HepG2 (cell line): ENCODE data around the gene PTCD1. TPM values are rescaled to one million over a fixed set of nuclear protein-coding genes. Genes with fewer than 3 reads are reported as not detected.
A peak's percentile ranks its signal among the peaks of the same experiment; 100 is the strongest.

Source experiments
- BRCA1 ChIP-seq: sonication (generic); formaldehyde crosslinking; IDR thresholded peaks from 2 replicates; pipeline ENCODE4 v1.4.0; 2020; ENCODE audit warnings: missing genetic modification reagents
- DBP ChIP-seq: sonication (generic); formaldehyde crosslinking; IDR thresholded peaks from 2 replicates; pipeline ENCODE4 v1.4.0; 2020; ENCODE audit warnings: missing genetic modification reagents; ENCODE audit errors: not compliant biosample characterization
- FOXA3 ChIP-seq: IDR thresholded peaks from 2 replicates; pipeline ENCODE4 v1.6.1; 2016; ENCODE audit warnings: missing genetic modification reagents, missing compliant biosample characterization
- FOXP4 ChIP-seq: sonication (generic); formaldehyde crosslinking; IDR thresholded peaks from 2 replicates; pipeline ENCODE4 v1.4.0; 2020; ENCODE audit warnings: missing genetic modification reagents
- ISX ChIP-seq: sonication (generic); formaldehyde crosslinking; conservative IDR thresholded peaks from 2 replicates; pipeline ENCODE4 v1.5.0; 2020; ENCODE audit warnings: missing genetic modification reagents
- MEIS2 ChIP-seq: sonication (generic); formaldehyde crosslinking; IDR thresholded peaks from 2 replicates; pipeline ENCODE4 v1.9.0; 2021; ENCODE audit warnings: mild to moderate bottlenecking, missing genetic modification reagents
- MXD1 ChIP-seq: sonication (generic); formaldehyde crosslinking; IDR thresholded peaks from 2 replicates; pipeline ENCODE4 v1.4.0; 2020; ENCODE audit warnings: mild to moderate bottlenecking, missing genetic modification reagents
- NFKB2 ChIP-seq: sonication (generic); formaldehyde crosslinking; IDR thresholded peaks from 2 replicates; pipeline ENCODE4 v1.4.0; 2020; ENCODE audit warnings: missing genetic modification reagents, borderline replicate concordance
- PBX2 ChIP-seq: IDR thresholded peaks from 2 replicates; pipeline ENCODE4 v1.6.1; 2016; ENCODE audit warnings: control low read depth
- POLR2AphosphoS2 ChIP-seq: IDR thresholded peaks from 2 replicates; pipeline ENCODE4 v1.6.1; 2011; ENCODE audit warnings: low read depth, low read length, improper control_type of control experiment
- RFX5 ChIP-seq: IDR thresholded peaks from 2 replicates; pipeline ENCODE4 v1.6.1; 2011; ENCODE audit warnings: low read depth, low read length, improper control_type of control experiment
- SKIL ChIP-seq: sonication (generic); formaldehyde crosslinking; IDR thresholded peaks from 2 replicates; pipeline ENCODE4 v1.8.0; 2022; ENCODE audit warnings: missing genetic modification reagents, mild to moderate bottlenecking, moderate library complexity, borderline replicate concordance
- SMAD1 ChIP-seq: sonication (generic); formaldehyde crosslinking; IDR thresholded peaks from 2 replicates; pipeline ENCODE4 v1.4.0; 2020; ENCODE audit warnings: missing genetic modification reagents, low read depth, mild to moderate bottlenecking, borderline replicate concordance
- TSC22D2 ChIP-seq: sonication (generic); formaldehyde crosslinking; IDR thresholded peaks from 2 replicates; pipeline ENCODE4 v1.5.1; 2020; ENCODE audit warnings: missing genetic modification reagents, mild to moderate bottlenecking, borderline replicate concordance
- ZBTB10 ChIP-seq: sonication (generic); formaldehyde crosslinking; IDR thresholded peaks from 2 replicates; pipeline ENCODE4 v1.4.0; 2020; ENCODE audit warnings: missing genetic modification reagents, borderline replicate concordance
- ZNF101 ChIP-seq: sonication (generic); formaldehyde crosslinking; IDR thresholded peaks from 2 replicates; pipeline ENCODE4 v1.4.0; 2020; ENCODE audit warnings: mild to moderate bottlenecking, low read depth, missing genetic modification reagents, borderline replicate concordance
- ZNF121 ChIP-seq: sonication (generic); formaldehyde crosslinking; IDR thresholded peaks from 2 replicates; pipeline ENCODE4 v1.5.0; 2020; ENCODE audit warnings: mild to moderate bottlenecking, missing genetic modification reagents
- ZNF331 ChIP-seq: sonication (generic); formaldehyde crosslinking; IDR thresholded peaks from 2 replicates; pipeline ENCODE4 v1.4.0; 2020; ENCODE audit warnings: missing genetic modification reagents
- ZNF720 ChIP-seq: sonication (generic); formaldehyde crosslinking; IDR thresholded peaks from 2 replicates; pipeline ENCODE4 v1.4.0; 2020; ENCODE audit warnings: missing genetic modification reagents
- polyA plus RNA-seq, 8 experiments: library from polyadenylated mRNA; depleted of rRNA in 3 of 8; stranded (reverse) in 7 of 8; unstranded in 1 of 8; fragments of >200 nt; fragmentation: Illumina TruSeq in 4 of 8; extraction: Trizol in 4 of 8; gene quantifications; 2 replicates each; pipeline versions ENCODE4 v1.2.1 to v1.2.3, GENCODE V29; 2011 to 2016; ENCODE audit warnings: low read depth in 4 of 8, missing spikeins in 1 of 8, mixed read lengths in 1 of 8; ENCODE audit not compliant: insufficient read depth in 1 of 8
- total RNA-seq, 5 experiments: library from RNA; depleted of rRNA; stranded (reverse); fragments of >200 nt; fragmentation: Illumina TruSeq; extraction: Trizol; gene quantifications; 2 replicates each; pipeline ENCODE4 v1.2.3, GENCODE V29; 2016; ENCODE audit warnings: low read depth in 1 of 5

The PTCD1 gene
- total and polyA plus RNA-seq, 2 of the 13 experiments (the other 11 are each of a cell fraction or from before 2014, with no cell fraction given), result 3.0 to 8.4 TPM

GRCh38 chr7:99438573-99439480, at the start of gene PTCD1, which contains the start of gene CPSF4 (continued):
- peak; percentile 73; the same call in 1 of the 2 replicates for TF ChIP-seq NFKB2 (CRISPR knock-in tag)
- no peak for TF ChIP-seq DBP (CRISPR knock-in tag)
- TF ChIP-seq FOXP4 (CRISPR knock-in tag), result peak; percentile 8; the same call in 1 of the 2 replicates
- no peak for TF ChIP-seq ZNF101
- no peak; the same call in 1 of the 2 replicates for TF ChIP-seq MEIS2 (CRISPR knock-in tag)
- no peak for TF ChIP-seq ISX
- TF ChIP-seq ZNF331, result peak; percentile 80
- peak; percentile 97 for TF ChIP-seq POLR2AphosphoS2
- TF ChIP-seq PBX2 (CRISPR knock-in tag), result no peak
- no peak for TF ChIP-seq ZNF720 (CRISPR knock-in tag)
- peak; percentile 62; the same call in 1 of the 2 replicates for TF ChIP-seq SKIL (CRISPR knock-in tag)
- peak; percentile 73 for TF ChIP-seq FOXA3 (CRISPR knock-in tag)
- TF ChIP-seq TSC22D2 (CRISPR knock-in tag), result peak; percentile 90; the same call in 1 of the 2 replicates
- TF ChIP-seq RFX5, result no peak
- 0 out of 2 replicates have a peak, but pooled peaks have one; percentile 36 for TF ChIP-seq ZBTB10 (CRISPR knock-in tag)
- TF ChIP-seq BRCA1, result no peak
- 0 out of 2 replicates have a peak, but pooled peaks have one; percentile 15 for TF ChIP-seq ZNF121
- TF ChIP-seq MXD1, result peak; percentile 87
- peak; percentile 64; the same call in 1 of the 2 replicates for TF ChIP-seq SMAD1 (CRISPR knock-in tag)
